Measurements from ENCODE around the gene DNAJB4.
A peak's percentile ranks its signal among the peaks of the same experiment; 100 is the strongest.

Gene DNAJB4

GRCh38 chr1:78029793-78030192, 25.1 kb downstream of the DNAJB4 start:
- H3K4me3 ChIP-seq (ENCODE audit: low read depth, low read length), result no peak overlapping the region
- in situ Hi-C loops (cut with HindIII; ENCODE audit: low sequenced_read_pairs), result no loop called here
- TF ChIP-seq CTCF (IDR thresholded peaks at IDR 0.05; ENCODE audit: low read depth, low read length), result no peak
- no peak for DNase-seq (ENCODE audit: low read depth, low spot score)

DNA sequence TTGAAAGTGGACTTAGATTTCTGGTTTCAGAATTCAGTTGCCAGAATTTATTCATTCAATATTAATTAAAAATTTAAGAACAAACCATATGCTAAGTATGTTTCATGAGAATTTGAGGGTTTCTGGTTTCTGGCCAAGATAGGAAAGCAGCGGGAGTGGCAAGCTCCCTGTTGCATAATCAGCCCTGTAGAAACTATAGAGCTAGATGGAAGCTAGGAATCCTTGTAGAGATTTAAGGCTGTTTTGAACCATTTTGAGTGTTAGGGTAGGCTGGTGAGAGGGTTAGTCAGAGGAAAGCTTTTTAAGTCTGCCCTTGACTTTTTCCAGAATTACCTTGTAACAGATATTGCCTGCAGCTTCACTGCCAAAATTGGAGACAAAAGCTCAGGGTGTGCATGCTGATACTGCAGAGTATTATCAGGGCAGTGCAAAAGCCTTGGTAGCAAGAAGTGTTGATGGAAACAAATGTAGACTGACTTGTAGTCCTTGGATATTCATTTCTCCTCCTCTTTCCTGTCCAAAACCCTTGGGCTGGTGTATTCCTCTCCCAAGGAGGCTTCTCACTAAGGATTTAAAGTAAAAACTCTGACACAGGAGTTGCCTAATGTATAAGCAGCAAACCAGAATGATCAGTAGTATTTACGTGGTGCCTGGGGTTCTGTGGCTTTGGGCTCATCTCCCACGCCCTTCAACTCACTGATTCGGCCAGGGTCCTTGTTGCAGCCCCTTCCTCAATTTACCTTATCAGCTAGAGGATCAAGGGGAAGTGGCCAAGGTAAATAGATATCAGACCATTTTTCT, 28.5 kb downstream of the DNAJB4 start:
- H3K4me3 ChIP-seq (ENCODE audit: low read depth, low read length), result no peak overlapping the region
- no peak for TF ChIP-seq CTCF (IDR thresholded peaks at IDR 0.05; ENCODE audit: low read depth, low read length)
- in situ Hi-C loops (cut with HindIII; ENCODE audit: low sequenced_read_pairs), result no loop called here
- DNase-seq (ENCODE audit: low read depth, low spot score), result no peak

- TF ChIP-seq CTCF (IDR thresholded peaks at IDR 0.05; ENCODE audit: low read depth, low read length), result no peak
- no peak overlapping the region for H3K4me3 ChIP-seq (ENCODE audit: low read depth, low read length)
- in situ Hi-C loops (cut with HindIII; ENCODE audit: low sequenced_read_pairs), result no loop called here
- no peak for DNase-seq (ENCODE audit: low read depth, low spot score)
Observed at GRCh38 chr1:78033797-78034172, 29.0 kb downstream of the DNAJB4 start.

DNA sequence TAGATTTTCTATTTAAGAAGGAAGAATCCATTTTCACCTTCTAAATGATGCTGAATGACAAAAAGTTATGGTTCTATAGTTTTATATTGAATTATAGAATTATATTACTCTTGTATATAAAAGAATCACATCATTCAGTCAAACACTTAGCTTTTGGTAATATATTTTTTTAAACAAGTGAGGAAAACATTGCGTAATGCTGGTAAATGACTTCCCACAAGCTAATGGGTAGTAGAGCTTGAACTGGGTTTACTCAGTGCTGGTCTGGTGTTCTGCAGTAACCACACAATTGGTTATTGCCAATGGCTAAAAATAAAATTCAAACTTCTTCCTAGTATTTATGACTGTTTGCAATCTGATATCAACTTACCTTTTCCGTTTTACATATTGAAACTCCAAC, 30.4 kb downstream of the DNAJB4 start:
- DNase-seq (ENCODE audit: low read depth, low spot score), result no peak
- no peak overlapping the region for H3K4me3 ChIP-seq (ENCODE audit: low read depth, low read length)
- in situ Hi-C loops (cut with HindIII; ENCODE audit: low sequenced_read_pairs), result no loop called here
- TF ChIP-seq CTCF (IDR thresholded peaks at IDR 0.05; ENCODE audit: low read depth, low read length), result no peak

- no peak for DNase-seq (ENCODE audit: low read depth, low spot score)
- in situ Hi-C loops (cut with HindIII; ENCODE audit: low sequenced_read_pairs), result no loop called here
- no peak for TF ChIP-seq CTCF (IDR thresholded peaks at IDR 0.05; ENCODE audit: low read depth, low read length)
- H3K4me3 ChIP-seq (ENCODE audit: low read depth, low read length), result no peak overlapping the region
Observed at GRCh38 chr1:78036450-78036849, 31.7 kb downstream of the DNAJB4 start.

DNA sequence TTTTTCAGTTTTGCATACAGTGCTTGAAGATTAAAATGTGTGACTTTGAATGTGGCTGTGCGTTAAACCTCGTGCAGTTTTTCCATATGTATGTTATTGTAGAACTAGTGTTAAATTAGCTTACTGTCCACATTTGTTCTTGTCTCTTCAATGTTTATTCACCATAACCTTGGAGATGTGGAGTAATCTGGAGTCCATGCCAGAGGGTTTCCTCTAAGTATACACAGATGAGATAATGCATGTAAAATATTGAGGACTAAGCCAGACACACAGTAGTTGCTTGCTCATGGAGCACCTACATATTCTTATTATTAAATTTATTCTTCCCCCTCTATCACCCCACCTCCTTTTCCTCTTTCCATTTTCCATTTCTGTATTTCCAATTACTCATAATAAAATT, 33.3 kb downstream of the DNAJB4 start:
- H3K4me3 ChIP-seq (ENCODE audit: low read depth, low read length), result no peak overlapping the region
- no peak for TF ChIP-seq CTCF (IDR thresholded peaks at IDR 0.05; ENCODE audit: low read depth, low read length)
- in situ Hi-C loops (cut with HindIII; ENCODE audit: low sequenced_read_pairs), result no loop called here
- DNase-seq (ENCODE audit: low read depth, low spot score), result peak; percentile 65
